ENCODE measurements around the gene NTSR1.

The NTSR1 gene

DNA sequence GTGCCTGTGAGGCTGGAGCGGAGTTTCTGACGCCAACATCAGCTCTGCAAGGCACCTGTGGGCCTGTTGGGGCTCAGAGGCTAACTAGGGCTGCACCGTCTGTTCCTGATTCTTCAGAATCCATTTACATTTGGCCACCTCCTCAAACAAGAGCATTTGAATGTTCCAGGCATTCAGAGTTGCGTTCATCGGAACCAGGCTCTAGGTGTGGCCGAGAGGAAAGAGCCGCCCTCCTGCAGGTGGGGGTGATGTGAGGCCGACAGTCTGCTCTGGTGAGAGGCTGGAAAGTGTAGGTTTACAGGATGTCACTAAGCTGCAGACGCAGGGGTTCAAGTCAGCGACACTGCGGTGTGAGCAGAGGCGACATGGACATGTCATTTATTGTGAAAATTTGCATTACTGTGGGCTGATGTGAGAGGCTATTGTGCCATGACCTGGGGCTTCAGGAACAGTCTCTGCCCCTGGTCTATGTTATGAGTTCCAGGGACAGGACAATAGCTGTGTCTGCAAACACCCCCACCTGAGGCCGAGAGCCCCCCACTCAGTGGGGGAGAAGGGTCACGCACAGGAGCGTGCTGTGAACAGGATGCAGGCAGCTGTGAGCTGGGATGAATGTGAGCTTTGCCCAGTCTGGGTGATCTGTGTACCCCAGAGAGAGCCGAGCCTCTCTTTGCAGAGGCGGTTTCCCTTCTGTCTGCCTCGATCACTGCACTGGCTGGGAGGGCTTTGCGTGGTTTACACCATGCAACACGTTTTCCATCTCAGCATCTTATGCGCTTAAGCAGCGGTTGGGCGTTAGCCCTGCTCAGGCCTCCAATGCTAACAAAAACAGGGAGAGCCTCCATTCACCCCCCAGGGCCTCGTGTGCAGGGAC lies 45.3 kb upstream of the NTSR1 start:
- TF ChIP-seq, protein P1, sequence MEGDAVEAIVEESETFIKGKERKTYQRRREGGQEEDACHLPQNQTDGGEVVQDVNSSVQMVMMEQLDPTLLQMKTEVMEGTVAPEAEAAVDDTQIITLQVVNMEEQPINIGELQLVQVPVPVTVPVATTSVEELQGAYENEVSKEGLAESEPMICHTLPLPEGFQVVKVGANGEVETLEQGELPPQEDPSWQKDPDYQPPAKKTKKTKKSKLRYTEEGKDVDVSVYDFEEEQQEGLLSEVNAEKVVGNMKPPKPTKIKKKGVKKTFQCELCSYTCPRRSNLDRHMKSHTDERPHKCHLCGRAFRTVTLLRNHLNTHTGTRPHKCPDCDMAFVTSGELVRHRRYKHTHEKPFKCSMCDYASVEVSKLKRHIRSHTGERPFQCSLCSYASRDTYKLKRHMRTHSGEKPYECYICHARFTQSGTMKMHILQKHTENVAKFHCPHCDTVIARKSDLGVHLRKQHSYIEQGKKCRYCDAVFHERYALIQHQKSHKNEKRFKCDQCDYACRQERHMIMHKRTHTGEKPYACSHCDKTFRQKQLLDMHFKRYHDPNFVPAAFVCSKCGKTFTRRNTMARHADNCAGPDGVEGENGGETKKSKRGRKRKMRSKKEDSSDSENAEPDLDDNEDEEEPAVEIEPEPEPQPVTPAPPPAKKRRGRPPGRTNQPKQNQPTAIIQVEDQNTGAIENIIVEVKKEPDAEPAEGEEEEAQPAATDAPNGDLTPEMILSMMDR (IDR thresholded peaks at IDR 0.05; ENCODE audit: low read depth, low read length): no peak
- in situ Hi-C loops (cut with HindIII; ENCODE audit: low sequenced_read_pairs): no loop called here
- DNase-seq (ENCODE audit: low read depth, low spot score): no peak
- no peak overlapping the region for H3K4me3 ChIP-seq (ENCODE audit: low read depth, low read length)

DNA sequence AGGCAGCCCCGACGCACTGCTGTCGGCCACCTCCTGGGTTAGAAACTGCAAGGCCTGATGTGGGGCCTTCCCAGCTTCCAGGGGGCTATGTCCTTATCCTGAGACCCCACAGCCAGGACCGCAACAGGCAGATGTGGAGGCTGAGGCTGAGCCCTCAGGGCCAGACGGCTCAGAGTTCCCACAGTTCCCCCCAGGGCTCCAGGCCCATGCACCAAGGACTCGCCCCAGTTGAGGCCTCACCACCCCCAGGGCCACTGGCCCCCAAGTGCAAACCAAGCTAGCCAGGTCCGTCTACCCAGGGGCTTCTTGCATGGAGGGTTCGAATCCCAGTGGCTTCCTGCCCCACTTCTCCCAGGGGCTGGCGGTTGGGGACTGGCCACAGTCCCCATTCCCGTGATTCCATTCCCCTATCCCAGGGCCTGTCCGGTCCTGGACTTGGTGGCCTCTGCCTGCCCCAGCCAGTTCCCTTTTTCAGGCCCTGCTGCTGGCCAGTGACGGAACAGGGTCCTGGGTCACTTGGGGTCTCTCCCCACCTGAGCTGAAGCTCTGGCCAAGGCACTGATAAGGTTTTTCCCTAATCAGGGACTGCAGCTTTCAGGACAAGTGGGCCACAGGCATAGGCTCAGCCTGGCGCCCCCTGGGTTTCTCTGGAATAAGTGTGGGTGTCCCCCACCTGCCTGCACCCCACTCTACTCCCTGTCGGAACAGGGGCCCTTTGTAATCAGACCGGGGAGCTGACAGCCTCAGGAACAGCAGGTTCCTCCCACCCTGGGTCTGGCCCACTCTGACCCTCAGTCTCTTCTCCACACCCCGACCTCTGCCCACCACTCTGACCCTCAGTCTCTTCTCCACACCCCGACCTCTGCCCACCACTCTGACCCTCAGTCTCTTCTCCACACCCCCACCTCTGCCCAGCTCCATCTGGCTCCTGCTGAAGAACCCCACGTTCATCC lies 44.3 kb upstream of the NTSR1 start:
- H3K4me3 ChIP-seq (ENCODE audit: low read depth, low read length): no peak overlapping the region
- TF ChIP-seq, protein P1 (IDR thresholded peaks at IDR 0.05; ENCODE audit: low read depth, low read length): no peak
- in situ Hi-C loops (cut with HindIII; ENCODE audit: low sequenced_read_pairs): no loop called here
- no peak for DNase-seq (ENCODE audit: low read depth, low spot score)

DNA sequence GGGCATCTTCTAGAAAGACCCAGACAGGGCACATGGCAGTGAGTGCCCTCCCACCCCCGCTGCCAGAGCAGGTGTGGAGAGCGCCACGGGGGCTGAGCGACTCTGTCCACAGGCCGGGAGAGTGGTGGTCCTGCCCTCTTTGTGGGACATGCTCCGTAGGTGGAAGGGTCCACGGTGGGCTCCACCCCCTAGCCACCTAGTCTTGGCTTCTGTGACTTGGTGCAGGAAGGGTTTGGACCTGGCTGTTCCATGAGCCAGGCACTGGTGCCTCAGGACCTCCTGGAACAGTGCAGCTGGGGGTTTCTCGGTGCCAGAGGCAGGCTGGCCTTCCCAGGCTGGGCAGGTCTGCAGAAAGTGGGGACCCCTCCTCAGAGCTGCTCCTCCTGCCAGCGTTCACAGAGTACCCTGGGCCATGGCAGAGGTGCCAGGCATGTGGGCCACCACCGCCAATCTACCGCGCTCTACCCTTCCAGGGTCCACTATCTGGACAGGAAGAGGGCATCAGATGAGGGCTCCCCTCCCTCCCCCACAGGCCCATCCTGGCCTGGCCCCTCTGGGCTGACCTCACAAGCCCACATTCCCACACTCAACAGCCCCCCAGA lies 43.4 kb upstream of the NTSR1 start:
- TF ChIP-seq, protein P1 (IDR thresholded peaks at IDR 0.05; ENCODE audit: low read depth, low read length): no peak
- H3K4me3 ChIP-seq (ENCODE audit: low read depth, low read length): no peak overlapping the region
- in situ Hi-C loops (cut with HindIII; ENCODE audit: low sequenced_read_pairs): no loop called here
- DNase-seq (ENCODE audit: low read depth, low spot score): no peak

DNA sequence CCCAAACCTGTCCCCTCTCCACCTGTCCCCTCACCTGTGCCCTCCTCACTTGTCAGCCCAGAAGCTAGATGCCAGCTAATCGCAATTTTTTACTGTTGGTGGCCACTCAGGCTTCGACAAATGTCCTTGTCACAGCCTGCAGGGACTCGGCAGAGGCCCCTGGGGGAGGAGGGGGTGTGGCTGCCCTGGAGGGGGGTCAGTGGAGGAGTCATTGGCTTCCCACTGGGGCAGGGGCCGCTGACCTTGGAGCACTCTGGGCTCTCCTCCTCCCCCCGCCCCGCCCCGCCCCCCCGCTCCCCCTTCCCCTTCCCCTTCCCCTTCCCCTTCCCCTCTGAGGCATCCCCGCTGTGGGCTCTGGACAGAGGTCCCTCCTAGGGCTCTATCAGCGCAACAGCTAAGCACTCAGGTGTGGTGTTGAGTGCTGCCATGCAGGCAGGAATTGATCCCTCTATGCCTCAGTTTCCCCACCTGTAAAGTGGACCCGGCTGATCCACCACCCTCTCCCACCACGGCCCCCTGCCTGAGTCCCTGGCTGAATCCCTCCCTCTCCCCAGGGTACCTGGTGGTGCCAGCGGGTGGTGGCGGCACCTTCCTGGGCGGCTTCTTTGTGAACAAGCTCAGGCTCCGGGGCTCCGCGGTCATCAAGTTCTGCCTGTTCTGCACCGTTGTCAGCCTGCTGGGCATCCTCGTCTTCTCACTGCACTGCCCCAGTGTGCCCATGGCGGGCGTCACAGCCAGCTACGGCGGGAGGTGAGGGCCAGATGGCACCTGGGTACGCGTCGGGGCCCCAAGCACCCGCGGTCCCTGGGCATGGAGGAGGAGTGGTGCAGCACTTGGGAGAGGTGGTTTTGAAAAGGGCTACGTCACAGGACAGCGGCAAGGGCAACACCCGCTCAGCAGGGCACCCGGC lies 42.6 kb upstream of the NTSR1 start:
- in situ Hi-C loops (cut with HindIII; ENCODE audit: low sequenced_read_pairs): no loop called here
- TF ChIP-seq, protein P1 (IDR thresholded peaks at IDR 0.05; ENCODE audit: low read depth, low read length): no peak
- H3K4me3 ChIP-seq (ENCODE audit: low read depth, low read length): no peak overlapping the region
- DNase-seq (ENCODE audit: low read depth, low spot score): no peak

DNA sequence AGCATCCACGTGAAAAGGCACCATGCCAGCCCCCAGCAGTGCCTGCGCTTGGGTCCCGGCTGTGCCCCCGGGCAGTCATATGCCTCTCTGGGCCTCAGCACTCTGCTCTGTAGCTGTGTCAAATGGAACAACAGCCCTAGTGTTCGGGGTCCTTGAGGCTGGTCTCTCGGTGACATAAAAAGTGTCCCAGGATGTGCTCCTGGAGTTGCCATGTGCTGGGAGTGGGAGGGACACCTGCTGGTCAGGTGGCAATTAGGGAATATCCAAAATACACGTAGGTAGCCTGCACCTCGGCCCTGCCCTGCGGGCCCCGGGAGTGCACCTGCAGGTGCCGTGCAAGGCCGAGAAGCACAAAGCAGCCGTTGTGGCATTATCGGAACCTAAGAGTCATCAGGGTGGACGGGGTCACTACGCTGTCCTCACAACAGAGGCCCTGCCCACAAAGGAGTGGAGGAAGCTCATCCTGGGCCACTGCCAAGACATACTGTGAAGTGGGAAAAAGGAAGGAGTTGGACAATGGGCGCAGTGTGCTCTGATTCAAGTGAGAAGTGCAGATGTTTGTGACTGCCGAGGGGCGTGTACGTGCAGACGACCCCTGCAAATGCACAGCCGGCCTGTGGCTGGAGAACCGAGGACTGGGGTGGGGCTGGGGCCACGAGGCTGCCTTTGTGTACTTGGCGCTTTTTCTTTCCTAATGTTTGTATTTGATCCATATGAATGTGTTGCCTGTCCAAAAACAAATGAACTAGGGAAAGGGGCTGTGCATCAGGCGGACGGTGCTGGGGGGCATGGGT lies 41.7 kb upstream of the NTSR1 start:
- H3K4me3 ChIP-seq (ENCODE audit: low read depth, low read length): no peak overlapping the region
- in situ Hi-C loops (cut with HindIII; ENCODE audit: low sequenced_read_pairs): no loop called here
- DNase-seq (ENCODE audit: low read depth, low spot score): no peak
- TF ChIP-seq, protein P1 (IDR thresholded peaks at IDR 0.05; ENCODE audit: low read depth, low read length): no peak

Data from astrocyte of the spinal cord (primary cell).